Stomach smooth muscle (tissue), 2 donors: ENCODE data around the gene MORF4L2.

ENCODE experiments used
- H3K27ac ChIP-seq: one replicate; pipeline ENCODE4 v1.7.0; 2013; ENCODE audit warnings: mild to moderate bottlenecking, low read length, inconsistent platforms
- H3K27me3 ChIP-seq, 2 donors: one replicate each; pipeline ENCODE4 v1.7.0; 2013; ENCODE audit warnings: low read length in 2 of 2; ENCODE audit not compliant: insufficient read depth in 2 of 2, control insufficient read depth in 1 of 2
- H3K36me3 ChIP-seq, 2 donors: one replicate each; pipeline ENCODE4 v1.7.0; 2013; ENCODE audit warnings: low read length in 2 of 2; ENCODE audit not compliant: control insufficient read depth in 2 of 2, insufficient read depth in 2 of 2
- H3K4me1 ChIP-seq: one replicate; pipeline ENCODE4 v1.7.0; 2013; ENCODE audit warnings: low read length; ENCODE audit not compliant: control insufficient read depth, insufficient read depth
- H3K4me3 ChIP-seq, 2 donors: one replicate each; pipeline ENCODE4 v1.7.0; 2013; ENCODE audit warnings: low read length in 2 of 2
- H3K9ac ChIP-seq, 2 donors: one replicate each; pipeline ENCODE4 v1.7.0; 2013; ENCODE audit warnings: low read length in 2 of 2, mild to moderate bottlenecking in 1 of 2
- H3K9me3 ChIP-seq, 2 donors: one replicate each; pipeline ENCODE4 v1.7.0; 2013; ENCODE audit warnings: low read length in 2 of 2; ENCODE audit not compliant: control insufficient read depth in 2 of 2
- donor health status: healthy.
- donor health status: Pancreatic carcinoma.

The MORF4L2 gene

GRCh38 chrX:103686199-103687072 is at the start of gene MORF4L2:
MORF4L2 (minus strand) TSS chrX:103686699; CDS start chrX:103677027, 9,672 bp downstream.
- Histone ChIP-seq H3K4me3 (peak within 1 kb of the TSS; percentile 80 to 83), H3K27ac (peak within 1 kb of the TSS; percentile 96), H3K27me3 (peaks cover 0 to 2% of the 10 kb centered on the region in 2 donors), H3K4me1 (no peaks in the 10 kb centered on the region), H3K9ac (peak within 1 kb of the TSS; percentile 94 to 97), H3K9me3 (no peaks in the 10 kb centered on the region), H3K36me3 (peaks cover 0 to 11% of the 10 kb centered on the region in 2 donors)

- no peaks in the 10 kb centered on the region for H3K9me3 ChIP-seq
- H3K36me3 ChIP-seq, result no peaks in the 10 kb centered on the region
- H3K9ac ChIP-seq, result no peak overlapping the region
- H3K27ac ChIP-seq, result no peak overlapping the region
- no peaks in the 10 kb centered on the region for H3K4me1 ChIP-seq
- H3K4me3 ChIP-seq, result no peak overlapping the region
- H3K27me3 ChIP-seq, result peaks cover 0 to 16% of the 10 kb centered on the region in 2 donors
These were observed 47.7 kb upstream of the MORF4L2 start for GRCh38 chrX:103734125-103734760.

GRCh38 chrX:103733017-103733416 is 46.5 kb upstream of the MORF4L2 start:
- Histone ChIP-seq H3K9ac (no peak overlapping the region), H3K4me1 (no peaks in the 10 kb centered on the region), H3K9me3 (no peaks in the 10 kb centered on the region), H3K27me3 (peaks cover 0 to 20% of the 10 kb centered on the region in 2 donors), H3K36me3 (no peaks in the 10 kb centered on the region), H3K4me3 (no peak overlapping the region), H3K27ac (no peak overlapping the region)

GRCh38 chrX:103730796-103731493 is 44.4 kb upstream of the MORF4L2 start:
- H3K4me1 ChIP-seq, result no peaks in the 10 kb centered on the region
- H3K9me3 ChIP-seq, result no peaks in the 10 kb centered on the region
- no peaks in the 10 kb centered on the region for H3K36me3 ChIP-seq
- H3K9ac ChIP-seq, result no peak overlapping the region
- H3K4me3 ChIP-seq, result no peak overlapping the region
- no peak overlapping the region for H3K27ac ChIP-seq
- peaks cover 0 to 32% of the 10 kb centered on the region in 2 donors for H3K27me3 ChIP-seq

- no peak overlapping the region for H3K27ac ChIP-seq
- peaks cover 0 to 34% of the 10 kb centered on the region in 2 donors for H3K27me3 ChIP-seq
- no peak overlapping the region for H3K4me3 ChIP-seq
- H3K36me3 ChIP-seq, result no peaks in the 10 kb centered on the region
- H3K9me3 ChIP-seq, result no peaks in the 10 kb centered on the region
- no peak overlapping the region for H3K9ac ChIP-seq
- no peaks in the 10 kb centered on the region for H3K4me1 ChIP-seq
These were observed 43.8 kb upstream of the MORF4L2 start for GRCh38 chrX:103730147-103730795.

- no peaks in the 10 kb centered on the region for H3K36me3 ChIP-seq
These were observed 42.5 kb upstream of the MORF4L2 start for GRCh38 chrX:103729015-103729414.

GRCh38 chrX:103727115-103727514 is 40.6 kb upstream of the MORF4L2 start:
- H3K36me3 ChIP-seq, result no peaks in the 10 kb centered on the region

More at GRCh38 chrX:103729015-103729414, 42.5 kb upstream of the MORF4L2 start:
- H3K27me3 ChIP-seq, result peaks cover 0 to 39% of the 10 kb centered on the region in 2 donors
- H3K4me1 ChIP-seq, result no peaks in the 10 kb centered on the region
- no peak overlapping the region for H3K9ac ChIP-seq
- H3K9me3 ChIP-seq, result no peaks in the 10 kb centered on the region
- H3K4me3 ChIP-seq, result no peak overlapping the region
- no peak overlapping the region for H3K27ac ChIP-seq

GRCh38 chrX:103726477-103726876 is 40.0 kb upstream of the MORF4L2 start:
- H3K27me3 ChIP-seq, result peaks cover 0 to 43% of the 10 kb centered on the region in 2 donors

More at GRCh38 chrX:103727115-103727514, 40.6 kb upstream of the MORF4L2 start:
- H3K4me1 ChIP-seq, result no peaks in the 10 kb centered on the region
- no peak overlapping the region for H3K27ac ChIP-seq
- H3K9ac ChIP-seq, result no peak overlapping the region
- no peaks in the 10 kb centered on the region for H3K9me3 ChIP-seq
- H3K27me3 ChIP-seq, result peaks cover 0 to 41% of the 10 kb centered on the region in 2 donors
- no peak overlapping the region for H3K4me3 ChIP-seq

GRCh38 chrX:103722505-103722904 is 36.0 kb upstream of the MORF4L2 start:
- no peak overlapping the region for H3K27ac ChIP-seq

More at GRCh38 chrX:103726477-103726876, 40.0 kb upstream of the MORF4L2 start:
- H3K4me3 ChIP-seq, result no peak overlapping the region
- H3K4me1 ChIP-seq, result no peaks in the 10 kb centered on the region
- H3K27ac ChIP-seq, result no peak overlapping the region
- no peaks in the 10 kb centered on the region for H3K36me3 ChIP-seq
- no peak overlapping the region for H3K9ac ChIP-seq
- H3K9me3 ChIP-seq, result no peaks in the 10 kb centered on the region

GRCh38 chrX:103718120-103718519 is 31.6 kb upstream of the MORF4L2 start:
- Histone ChIP-seq H3K4me3 (no peak overlapping the region), H3K9me3 (no peaks in the 10 kb centered on the region), H3K27me3 (peaks cover 0 to 16% of the 10 kb centered on the region in 2 donors), H3K27ac (no peak overlapping the region), H3K4me1 (no peaks in the 10 kb centered on the region), H3K36me3 (no peaks in the 10 kb centered on the region), H3K9ac (no peak overlapping the region)

More at GRCh38 chrX:103722505-103722904, 36.0 kb upstream of the MORF4L2 start:
- H3K27me3 ChIP-seq, result peaks cover 0 to 31% of the 10 kb centered on the region in 2 donors
- H3K36me3 ChIP-seq, result no peaks in the 10 kb centered on the region
- no peak overlapping the region for H3K9ac ChIP-seq
- H3K4me1 ChIP-seq, result no peaks in the 10 kb centered on the region
- H3K9me3 ChIP-seq, result no peaks in the 10 kb centered on the region
- H3K4me3 ChIP-seq, result no peak overlapping the region
